NAMALWA (cell line): Measurements from ENCODE around the gene ATRN.
"Not testable (repeated sequence)": the region's sequence is repeated elsewhere in the genome, so short reads cannot be mapped to it uniquely, and the experiment has no call there.

Experiments used
- DNase-seq: peaks from one replicate; pipeline ENCODE4 v3.0.0-alpha.2; 2015; ENCODE audit warnings: low spot score

The ATRN gene

GRCh38 chr20:3470627-3471396 lies at the start of gene ATRN:
Gene ATRN (plus strand): TSS chr20:3471018. CDS start chr20:3471108, 90 bp downstream.
- DNase-seq = peak; percentile 70

GRCh38 chr20:3421985-3422384 lies 48.8 kb upstream of the ATRN start:
- no peak for DNase-seq

GRCh38 chr20:3423126-3423525 lies 47.7 kb upstream of the ATRN start:
- no peak for DNase-seq

GRCh38 chr20:3426766-3427165 lies 44.1 kb upstream of the ATRN start:
- DNase-seq = not testable (repeated sequence)

GRCh38 chr20:3430376-3431069 lies 40.3 kb upstream of the ATRN start:
- peak; percentile 75 for DNase-seq

- DNase-seq = no peak
Measured at GRCh38 chr20:3431109-3431508, 39.7 kb upstream of the ATRN start.

GRCh38 chr20:3432844-3433243 lies 38.0 kb upstream of the ATRN start:
- DNase-seq = no peak

GRCh38 chr20:3433744-3434143 lies 37.1 kb upstream of the ATRN start:
- no peak for DNase-seq

GRCh38 chr20:3434232-3434631 lies 36.6 kb upstream of the ATRN start:
- no peak for DNase-seq

- DNase-seq = no peak
Measured at GRCh38 chr20:3436864-3437574, 33.8 kb upstream of the ATRN start.

- no peak for DNase-seq
Measured at GRCh38 chr20:3446779-3447178, 24.0 kb upstream of the ATRN start.

- no peak for DNase-seq
Measured at GRCh38 chr20:3447321-3447720, 23.5 kb upstream of the ATRN start.

GRCh38 chr20:3449319-3449718 lies 21.5 kb upstream of the ATRN start:
- DNase-seq = no peak

- no peak for DNase-seq
Measured at GRCh38 chr20:3452136-3452535, 18.7 kb upstream of the ATRN start.

GRCh38 chr20:3452690-3453089 lies 18.1 kb upstream of the ATRN start:
- no peak for DNase-seq

- DNase-seq = no peak
Measured at GRCh38 chr20:3454831-3455230, 16.0 kb upstream of the ATRN start.

GRCh38 chr20:3456648-3457047 lies 14.2 kb upstream of the ATRN start:
- no peak for DNase-seq

GRCh38 chr20:3459881-3460307 lies 10.9 kb upstream of the ATRN start:
- DNase-seq = no peak

- no peak for DNase-seq
Measured at GRCh38 chr20:3461211-3461771, 9.5 kb upstream of the ATRN start.

- no peak for DNase-seq
Measured at GRCh38 chr20:3461911-3462677, 8.7 kb upstream of the ATRN start.

GRCh38 chr20:3464166-3464565 lies 6.7 kb upstream of the ATRN start:
- no peak for DNase-seq

GRCh38 chr20:3465301-3465700 lies 5.5 kb upstream of the ATRN start:
- no peak for DNase-seq
